Psoas muscle (tissue), 8 donors: ENCODE measurements around the gene MEST. TPM values are rescaled to one million over a fixed set of nuclear protein-coding genes. Genes with fewer than 3 reads are reported as not detected.

ENCODE experiments used
- ATAC-seq, 4 donors: fragments of 200-7000 bp; cut with Tn5 transposase; one replicate each; pipeline ENCODE4 v1.9.1; 2020; ENCODE audit warnings: moderate library complexity in 3 of 4, mild to moderate bottlenecking in 2 of 4
- DNase-seq, 2 donors: peaks; one replicate each; pipeline ENCODE4 v3.0.0-alpha.2; 2020
- H3K27ac ChIP-seq: fragments of 200-600 bp; one replicate; pipeline ENCODE4 v1.8.0; 2022
- H3K27me3 ChIP-seq, 3 donors: fragments of 200-600 bp in 1 of 3; one replicate each; pipeline versions ENCODE4 v1.6.1 to v1.8.0; 2013 to 2022; ENCODE audit warnings: low read length in 2 of 3, mild to moderate bottlenecking in 2 of 3, moderate library complexity in 1 of 3; ENCODE audit not compliant: insufficient read depth in 3 of 3
- H3K36me3 ChIP-seq, 2 donors: fragments of 200-600 bp in 1 of 2; one replicate each; pipeline versions ENCODE4 v1.6.1 to v1.8.0; 2013 to 2022; ENCODE audit warnings: low read depth in 1 of 2, mild to moderate bottlenecking in 1 of 2, moderate library complexity in 1 of 2; ENCODE audit not compliant: insufficient read depth in 1 of 2
- H3K4me1 ChIP-seq: fragments of 200-600 bp; one replicate; pipeline ENCODE4 v1.8.0; 2022
- H3K4me3 ChIP-seq: fragments of 200-600 bp; one replicate; pipeline ENCODE4 v1.8.0; 2022; ENCODE audit warnings: mild to moderate bottlenecking
- H3K9me3 ChIP-seq: fragments of 200-600 bp; one replicate; pipeline ENCODE4 v1.8.0; 2022
- CTCF ChIP-seq: fragments of 200-600 bp; IDR thresholded peaks from one replicate; pipeline ENCODE4 v1.8.0; 2022; ENCODE audit warnings: antibody characterized with exemption
- WGBS, 3 donors: extraction: QIAGEN DNeasy Blood & Tissue Kit; methylation state at CpG; one replicate each; pipeline versions ENCODE4 v1.1.6 to v1.1.7; 2013; 5-methylcytosine and 5-hydroxymethylcytosine counted together
- intact Hi-C, 2 donors: fragments of 100-400 bp; cut with DNase I; formaldehyde crosslinking; loops; one replicate each; pipeline versions ENCODE4 v1.11.0 to v1.14.2; 2022
- polyA plus RNA-seq, 3 donors: library from polyadenylated mRNA; stranded (reverse); fragments of 200-250 nt; gene quantifications; one replicate each; pipeline ENCODE4 v1.2.3, GENCODE V29; 2013
- total RNA-seq, 4 donors: library from RNA; stranded (reverse); fragmentation: NEBNext Ultra II Directional in 2 of 4; extraction: Animal tissue kit (Norgen Biotek cat#: 25700) in 2 of 4; gene quantifications; one replicate each; pipeline versions ENCODE4 v1.2.1 to v1.2.4, GENCODE V29; 2021 to 2023
- donor health status: healthy with polysubstance abuse.
- donor health status: DM: no; HTN: no; CAD: no; lungs with moderate emphysema.
- donor health status: Bipolar disorder and iron deficiency.
- donor health status: healthy.
- donor health status: DM: yes; HTN: yes; CAD: no.
- donor health status: DM: no; HTN: no; CAD: no.
- donor health status: DM: no; HTN: no; CAD: no.
- donor health status: DM: yes; HTN: yes; CAD: no.

Gene MEST
- total and polyA plus RNA-seq, 7 donors = 2.8 to 12.6 (median 5.2) TPM

GRCh38 chr7:130490311-130490791 is 1.5 kb upstream of the MEST start:
- intact Hi-C loops = no loop called here
- no peaks in the 10 kb centered on the region for H3K36me3 ChIP-seq
- peaks cover 0 to 46% (median 22%) of the 10 kb centered on the region in 3 donors for H3K27me3 ChIP-seq
- no peak for ATAC-seq
- no peak overlapping the region for H3K27ac ChIP-seq
- TF ChIP-seq CTCF = no peak
- peak overlapping the region; percentile 61 for H3K4me3 ChIP-seq
- DNase-seq = no peak
- 47 to 65% (median 54%) methylated on average over 21 of the region's 21 CpGs for WGBS, 3 donors
- no peaks in the 10 kb centered on the region for H3K9me3 ChIP-seq
- H3K4me1 ChIP-seq = no peaks in the 10 kb centered on the region

GRCh38 chr7:130490888-130491804 is 739 bp upstream of the MEST start:
- intact Hi-C loops = no loop called here
- DNase-seq (peak; percentile 40 to 59), ATAC-seq (peak; percentile 63 to 73 (median 68))
- peak; percentile 44 for TF ChIP-seq CTCF
- 48 to 54% (median 49%) methylated on average over 62 of the region's 62 CpGs for WGBS, 3 donors
- peak overlapping the region; percentile 61 for H3K4me3 ChIP-seq
- H3K27ac ChIP-seq = no peak overlapping the region
- no peaks in the 10 kb centered on the region for H3K9me3 ChIP-seq
- no peaks in the 10 kb centered on the region for H3K36me3 ChIP-seq
- no peaks in the 10 kb centered on the region for H3K4me1 ChIP-seq
- peaks cover 0 to 46% (median 22%) of the 10 kb centered on the region in 3 donors for H3K27me3 ChIP-seq

GRCh38 chr7:130492523-130493274 is 814 bp downstream of the MEST start:
- Histone ChIP-seq H3K36me3 (no peaks in the 10 kb centered on the region), H3K4me3 (peak overlapping the region; percentile 61), H3K27me3 (peaks cover 0 to 50% (median 21%) of the 10 kb centered on the region in 3 donors), H3K9me3 (no peaks in the 10 kb centered on the region), H3K27ac (no peak overlapping the region), H3K4me1 (no peaks in the 10 kb centered on the region)
- TF ChIP-seq CTCF = no peak
- DNase-seq (no peak), ATAC-seq (no peak)
- intact Hi-C loops = no loop called here
- 44 to 60% (median 46%) methylated on average over 50 of the region's 50 CpGs for WGBS, 3 donors

- no peak for ATAC-seq
- Histone ChIP-seq H3K27me3 (peaks cover 0 to 50% (median 21%) of the 10 kb centered on the region in 3 donors), H3K27ac (no peak overlapping the region)
Observed at GRCh38 chr7:130493275-130493873, 1.5 kb downstream of the MEST start.

More at GRCh38 chr7:130493275-130493873, 1.5 kb downstream of the MEST start:
- H3K4me1 ChIP-seq = no peaks in the 10 kb centered on the region
- WGBS, 3 donors = 44 to 49% (median 49%) methylated on average over 13 of the region's 13 CpGs
- no peaks in the 10 kb centered on the region for H3K9me3 ChIP-seq
- DNase-seq = no peak
- intact Hi-C loops = no loop called here
- no peak for TF ChIP-seq CTCF
- H3K4me3 ChIP-seq = peak overlapping the region; percentile 61
- no peaks in the 10 kb centered on the region for H3K36me3 ChIP-seq
